HEK293 (cell line): ENCODE data around the gene C1orf198.

Source experiments
- CTCF ChIA-PET: fragments of 350-600 bp; formaldehyde crosslinking; extraction: SDS; loops from one replicate; lab custom pipeline; 2021; ENCODE audit warnings: antibody characterized with exemption; lab: Yijun Ruan, JAX
- POLR2A ChIA-PET: fragments of 300-600 bp; formaldehyde crosslinking; extraction: SDS; loops from one replicate; lab custom pipeline; 2020; ENCODE audit warnings: antibody characterized with exemption, inconsistent platforms; lab: Yijun Ruan, JAX
- H3K27ac ChIP-seq: fragments of 200-500 bp; sonication (Bioruptor generic); 2 replicates; pipeline ENCODE4 v1.5.1; 2014; ENCODE audit warnings: low read depth, low read length, control low read depth, inconsistent platforms; ENCODE audit errors: extremely low read depth
- H3K36me3 ChIP-seq, 2 experiments: fragments of 200-500 bp in 1 of 2; sonication (Bioruptor generic) in 1 of 2; 1 replicate in 1 of 2; 2 replicates in 1 of 2; pipeline ENCODE4 v1.5.1; 2014 to 2017; ENCODE audit warnings: inconsistent platforms in 2 of 2, low read length in 2 of 2; ENCODE audit not compliant: control insufficient read depth in 2 of 2, insufficient read depth in 1 of 2
- H3K4me1 ChIP-seq: fragments of 200-500 bp; sonication (Bioruptor generic); 2 replicates; pipeline ENCODE4 v1.5.1; 2014; ENCODE audit warnings: mild to moderate bottlenecking, low read length, inconsistent platforms; ENCODE audit not compliant: control insufficient read depth, insufficient read depth
- H3K4me3 ChIP-seq: 2 replicates; pipeline ENCODE4 v1.5.1; 2011; ENCODE audit warnings: low read depth, mild to moderate bottlenecking, control low read depth, low read length, moderate library complexity
- H3K9me3 ChIP-seq: fragments of 200-500 bp; sonication (Bioruptor generic); 2 replicates; pipeline ENCODE4 v1.5.1; 2014; ENCODE audit warnings: low read depth, low read length, inconsistent platforms; ENCODE audit not compliant: control insufficient read depth, insufficient read depth
- MZF1 ChIP-seq: fragments of 450-650 bp; formaldehyde crosslinking; IDR thresholded peaks from 2 replicates; pipeline ENCODE4 v1.5.1; 2017; ENCODE audit warnings: missing biosample characterization, missing genetic modification characterization, borderline replicate concordance
- ZBTB21 ChIP-seq: fragments of 450-650 bp; formaldehyde crosslinking; IDR thresholded peaks from 2 replicates; pipeline ENCODE4 v1.5.1; 2017; ENCODE audit warnings: missing biosample characterization, missing genetic modification characterization
- ZNF426 ChIP-seq: fragments of 450-650 bp; formaldehyde crosslinking; IDR thresholded peaks from 2 replicates; pipeline ENCODE4 v1.5.1; 2017; ENCODE audit warnings: missing biosample characterization, missing genetic modification characterization, mild to moderate bottlenecking, inconsistent platforms, moderate library complexity
- ZNF530 ChIP-seq: fragments of 450-650 bp; formaldehyde crosslinking; IDR thresholded peaks from 2 replicates; pipeline ENCODE4 v1.5.1; 2016; ENCODE audit warnings: low read depth, missing biosample characterization, missing genetic modification characterization

Gene C1orf198

GRCh38 chr1:230787471-230787870 is 80.8 kb downstream of the C1orf198 start:
- POLR2A ChIA-PET = interaction anchor here (0.6 kb wide), 1 partner anchor 34 kb away, joined by 3 read pairs; no protein-coding TSS in a partner anchor
- H3K27ac ChIP-seq = no peak overlapping the region
- no peak for TF ChIP-seq MZF1 (tag by site-specific recombination)
- TF ChIP-seq ZBTB21 = no peak
- TF ChIP-seq ZNF530 = no peak
- no peak for TF ChIP-seq ZNF426
- no peaks in the 10 kb centered on the region for H3K4me1 ChIP-seq
- no peak overlapping the region for H3K4me3 ChIP-seq
- H3K9me3 ChIP-seq = no peaks in the 10 kb centered on the region
- CTCF ChIA-PET = interaction anchor here (0.7 to 1.6 kb wide), 6 partner anchors 9 to 762 kb away, joined by 3 to 10 read pairs (median 4); no protein-coding TSS in a partner anchor
- no peaks in the 10 kb centered on the region for H3K36me3 ChIP-seq
